HG03280 (cell line): ENCODE data around the gene KLHDC4.

Source experiments
- ATAC-seq: cut with Tn5 transposase; IDR thresholded peaks from one replicate; pipeline ENCODE4 v1.9.1; 2021; ENCODE audit warnings: mild to moderate bottlenecking, moderate library complexity; ENCODE audit not compliant: unreplicated experiment

The KLHDC4 gene

GRCh38 chr16:87664792-87665191, 101.0 kb downstream of the KLHDC4 start:
- no peak for ATAC-seq

GRCh38 chr16:87662254-87663204, 103.3 kb downstream of the KLHDC4 start:
- no peak for ATAC-seq

GRCh38 chr16:87661561-87661960, 104.2 kb downstream of the KLHDC4 start:
- no peak for ATAC-seq

- no peak for ATAC-seq
Observed at GRCh38 chr16:87658564-87659225, 107.1 kb downstream of the KLHDC4 start.
